K562 (cell line): Measurements from ENCODE around the gene GGPS1. TPM values are rescaled to one million over a fixed set of nuclear protein-coding genes. Genes with fewer than 3 reads are reported as not detected.
"Not testable (repeated sequence)": the region's sequence is repeated elsewhere in the genome, so short reads cannot be mapped to it uniquely, and the experiment has no call there.

Experiments
- ATAC-seq: fragments of 200-7000 bp; cut with Tn5 transposase; 3 replicates; pipeline ENCODE4 v1.9.1; 2020; ENCODE audit warnings: moderate library complexity
- BruUV-seq: library from RNA; stranded (reverse); fragments of 400-500 nt; replicated peaks from 2 replicates; lab custom pipeline; 2021; lab: Mats Ljungman, UMichigan
- CTCF ChIA-PET: fragments of 300-600 bp; formaldehyde crosslinking; extraction: SDS; loops from one replicate; lab custom pipeline; 2021; ENCODE audit warnings: low intra/inter-chr PET ratio; lab: Yijun Ruan, JAX
- POLR2A ChIA-PET: fragments of 300-600, 350-650 bp; sonication (Branson Sonifier 250); formaldehyde crosslinking; extraction: SDS; loops from one replicate; lab custom pipeline; 2021; ENCODE audit warnings: antibody characterized with exemption, inconsistent platforms; lab: Yijun Ruan, JAX
- DNase-seq, 4 experiments: peaks; one replicate each; pipeline versions ENCODE4 v3.0.0 to v3.0.0-alpha.2; 2011 to 2018; ENCODE audit warnings: low spot score in 3 of 4, mixed read lengths in 3 of 4; ENCODE audit errors: extremely low read depth in 1 of 4
- FAIRE-seq: peaks from 2 replicates; lab custom pipeline; 2011; peaks lifted over from hg19 to GRCh38; lab: Jason Lieb, UNC
- H2AFZ ChIP-seq: 2 replicates; pipeline ENCODE4 v1.6.0; 2011; ENCODE audit warnings: low read depth, low read length, control low read depth, inconsistent platforms
- H3K27ac ChIP-seq: fragments of 200-600 bp; 3 replicates; pipeline ENCODE4 v1.8.0; 2011; ENCODE audit warnings: low read depth, mild to moderate bottlenecking, control low read depth, inconsistent platforms, low read length, moderate library complexity, mixed read lengths; ENCODE audit errors: extremely low read depth
- H3K27me3 ChIP-seq, 2 experiments: fragments of 300-600 bp in 1 of 2; 2 replicates in 1 of 2; 3 replicates in 1 of 2; pipeline versions ENCODE4 v1.6.0 to v1.8.0; 2011; ENCODE audit warnings: inconsistent platforms in 2 of 2, low read length in 2 of 2, mild to moderate bottlenecking in 1 of 2, mixed read lengths in 1 of 2, moderate library complexity in 1 of 2; ENCODE audit not compliant: control insufficient read depth in 2 of 2, insufficient read depth in 2 of 2
- H3K36me3 ChIP-seq: fragments of 300-600 bp; 3 replicates; pipeline ENCODE4 v1.8.0; 2011; ENCODE audit warnings: mild to moderate bottlenecking, low read length, inconsistent platforms; ENCODE audit not compliant: control insufficient read depth, insufficient read depth
- H3K4me1 ChIP-seq, 2 experiments: fragments of 200-600 bp in 1 of 2; replicated peaks in 1 of 2; 2 replicates in 1 of 2; 3 replicates in 1 of 2; pipeline versions ENCODE4 v1.5.1 to v1.8.0; 2011; ENCODE audit warnings: inconsistent platforms in 2 of 2, low read length in 2 of 2, mild to moderate bottlenecking in 1 of 2, mixed read lengths in 1 of 2, moderate library complexity in 1 of 2; ENCODE audit not compliant: control insufficient read depth in 2 of 2, insufficient read depth in 2 of 2
- H3K4me2 ChIP-seq: 2 replicates; pipeline ENCODE4 v1.6.1; 2011; ENCODE audit warnings: low read length, control low read depth, inconsistent platforms, mixed read lengths; ENCODE audit not compliant: insufficient read depth
- H3K4me3 ChIP-seq: fragments of 200-600 bp; sonication (generic), shearing (Covaris generic); 2 replicates; pipeline ENCODE4 v1.5.1; 2016; ENCODE audit warnings: control low read depth, inconsistent platforms
- H3K79me2 ChIP-seq: fragments of 200-600 bp; 3 replicates; pipeline ENCODE4 v1.8.0; 2011; ENCODE audit warnings: low read length, inconsistent platforms; ENCODE audit not compliant: control insufficient read depth, insufficient read depth
- H3K9ac ChIP-seq, 2 experiments: 2 replicates each; pipeline versions ENCODE4 v1.6.0 to v1.6.1; 2011; ENCODE audit warnings: low read depth in 2 of 2, low read length in 2 of 2, control low read depth in 1 of 2, inconsistent platforms in 1 of 2, mild to moderate bottlenecking in 1 of 2, mixed read lengths in 1 of 2; ENCODE audit not compliant: insufficient read depth in 1 of 2
- H3K9me1 ChIP-seq: one replicate; pipeline ENCODE4 v1.6.0; 2011; ENCODE audit warnings: inconsistent platforms, mild to moderate bottlenecking, low read length, moderate library complexity; ENCODE audit not compliant: control insufficient read depth, insufficient read depth
- H3K9me3 ChIP-seq: replicated peaks from 2 replicates; pipeline ENCODE4 v1.5.1; 2011; ENCODE audit warnings: low read depth, low read length, inconsistent platforms; ENCODE audit not compliant: control insufficient read depth, insufficient read depth
- H4K20me1 ChIP-seq: replicated peaks from 2 replicates; pipeline ENCODE4 v1.6.1; 2011; ENCODE audit warnings: low read length, inconsistent platforms, mixed read lengths; ENCODE audit not compliant: control insufficient read depth, insufficient read depth
- ESRRA ChIP-seq: fragments of 450-650 bp; IDR thresholded peaks from 2 replicates; pipeline ENCODE4 v1.6.1; 2014; ENCODE audit warnings: low read depth, mild to moderate bottlenecking, moderate library complexity, borderline replicate concordance
- GATA2 ChIP-seq: sonication (generic); formaldehyde crosslinking; IDR thresholded peaks from 2 replicates; pipeline ENCODE4 v1.4.0; 2020; ENCODE audit warnings: mild to moderate bottlenecking, missing genetic modification reagents
- NFIX ChIP-seq: fragments of 250-450 bp; sonication (Bioruptor Pico); IDR thresholded peaks from 2 replicates; pipeline ENCODE4 v1.4.0; 2020; ENCODE audit warnings: low read depth, mild to moderate bottlenecking, moderate library complexity
- ZC3H11A ChIP-seq: IDR thresholded peaks from 2 replicates; pipeline ENCODE4 v1.6.1; 2012; ENCODE audit warnings: low read depth, low read length, improper control_type of control experiment
- ZNF551 ChIP-seq: fragments of 250-450 bp; sonication (Bioruptor Pico); IDR thresholded peaks from 2 replicates; pipeline ENCODE4 v1.5.0; 2021; ENCODE audit warnings: mild to moderate bottlenecking, moderate library complexity
- ZNF561 ChIP-seq: fragments of 450-650 bp; formaldehyde crosslinking; conservative IDR thresholded peaks from 2 replicates; pipeline ENCODE4 v1.4.0; 2020; ENCODE audit warnings: mild to moderate bottlenecking, moderate library complexity
- WGBS: fragments of 100-300 bp; shearing (Covaris generic); methylation state at CpG from one replicate; pipeline ENCODE4 v1.1.6; 2016; ENCODE audit warnings: low coverage, mixed read lengths; ENCODE audit not compliant: insufficient coverage; ENCODE audit errors: missing lambda C conversion rate; 5-methylcytosine and 5-hydroxymethylcytosine counted together
- in situ Hi-C: fragments of 300-500 bp; cut with MboI; formaldehyde crosslinking; loops from 4 replicates; pipeline ENCODE4 v1.15.0; 2018; ENCODE audit warnings: inconsistent platforms, mixed read lengths
- intact Hi-C: fragments of 100-400 bp; cut with micrococcal nuclease; formaldehyde crosslinking; loops from 2 replicates; pipeline ENCODE4 v1.14.2; 2022
- polyA plus RNA-seq, 8 experiments: library from polyadenylated mRNA; depleted of rRNA in 4 of 8; stranded (reverse) in 5 of 8; unstranded in 3 of 8; fragments of >200 nt; fragmentation: Nextera tagmentation in 2 of 8; fragmentation: Illumina TruSeq in 1 of 8; extraction: Ambion mirVana in 2 of 8; extraction: Trizol in 1 of 8; gene quantifications; 2 replicates each; pipeline versions ENCODE4 v1.2.1 to v1.2.3, GENCODE V29; 2011 to 2014; ENCODE audit warnings: inconsistent platforms in 1 of 8, missing spikeins in 1 of 8
- total RNA-seq, 7 experiments: library from RNA; depleted of rRNA in 6 of 7; stranded (reverse); fragments of >200 nt in 6 of 7; fragmentation: Illumina TruSeq in 2 of 7; extraction: Trizol in 2 of 7; gene quantifications; 2 replicates each; pipeline versions ENCODE4 v1.2.1 to v1.2.3, GENCODE V29; 2011 to 2021; ENCODE audit warnings: low replicate concordance in 1 of 7
- TF ChIP-seq, protein P1 (sequence below): IDR thresholded peaks from 3 replicates; pipeline ENCODE4 v1.6.1; 2011; ENCODE audit warnings: borderline replicate concordance, mild to moderate bottlenecking, moderate library complexity; ENCODE audit not compliant: insufficient read length; ENCODE audit errors: extremely low read depth
- TF ChIP-seq, protein P2 (sequence below), 3 experiments: fragments of 200-800 bp in 1 of 3; fragments of 250-450 bp in 1 of 3; fragments of 450-650 bp in 1 of 3; sonication (Bioruptor Pico) in 1 of 3; sonication (Bioruptor generic) in 1 of 3; formaldehyde crosslinking in 1 of 3; IDR thresholded peaks; 2 replicates each; pipeline versions ENCODE4 v1.6.1 to v1.8.0; 2016 to 2022; ENCODE audit warnings: mild to moderate bottlenecking in 2 of 3, missing genetic modification characterization in 2 of 3, missing compliant biosample characterization in 1 of 3, moderate library complexity in 1 of 3
- TF ChIP-seq, protein P3 (sequence below): conservative IDR thresholded peaks from 2 replicates; pipeline ENCODE4 v1.6.1; 2011; ENCODE audit warnings: low read depth, mild to moderate bottlenecking, low read length; ENCODE audit not compliant: control insufficient read depth

Gene GGPS1
- total and polyA plus RNA-seq, 9 of the 15 experiments (the other 6 are each of a cell fraction or from before 2014, with no cell fraction given): 18.8 to 104 (median 56.3) TPM

DNA sequence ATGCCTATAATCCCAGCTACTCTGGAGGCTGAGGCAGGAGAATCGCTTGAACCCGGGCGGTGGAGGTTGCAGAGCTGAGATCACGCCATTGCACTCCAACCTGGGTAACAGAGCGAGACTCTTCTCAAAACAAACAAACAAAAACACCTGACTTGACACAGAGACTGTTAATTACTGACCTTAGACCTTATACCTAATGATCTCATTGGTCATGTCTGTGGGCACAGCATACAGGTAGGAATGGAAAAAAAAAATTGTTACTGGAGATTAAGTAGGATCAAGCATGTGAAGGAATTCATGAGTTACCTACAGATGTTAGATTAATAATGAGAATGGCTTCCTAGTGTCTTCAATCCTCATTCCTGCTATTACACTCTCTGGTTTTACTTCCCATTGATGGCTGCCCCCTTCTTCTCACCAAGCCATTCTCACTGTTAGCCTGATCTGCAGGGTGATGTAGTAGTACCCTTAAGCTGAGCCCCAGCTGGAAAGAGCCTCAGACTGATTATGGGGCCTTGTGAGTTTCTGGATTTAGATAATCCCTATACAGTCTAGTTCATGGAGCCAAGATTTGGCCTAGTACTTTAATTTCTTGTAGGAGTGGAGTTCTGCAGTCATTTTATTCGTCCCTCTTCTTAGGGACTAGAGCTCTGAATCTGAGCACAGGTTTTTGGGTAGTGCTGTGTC is 47.7 kb downstream of the GGPS1 start (continued):
- TF ChIP-seq, protein P1, sequence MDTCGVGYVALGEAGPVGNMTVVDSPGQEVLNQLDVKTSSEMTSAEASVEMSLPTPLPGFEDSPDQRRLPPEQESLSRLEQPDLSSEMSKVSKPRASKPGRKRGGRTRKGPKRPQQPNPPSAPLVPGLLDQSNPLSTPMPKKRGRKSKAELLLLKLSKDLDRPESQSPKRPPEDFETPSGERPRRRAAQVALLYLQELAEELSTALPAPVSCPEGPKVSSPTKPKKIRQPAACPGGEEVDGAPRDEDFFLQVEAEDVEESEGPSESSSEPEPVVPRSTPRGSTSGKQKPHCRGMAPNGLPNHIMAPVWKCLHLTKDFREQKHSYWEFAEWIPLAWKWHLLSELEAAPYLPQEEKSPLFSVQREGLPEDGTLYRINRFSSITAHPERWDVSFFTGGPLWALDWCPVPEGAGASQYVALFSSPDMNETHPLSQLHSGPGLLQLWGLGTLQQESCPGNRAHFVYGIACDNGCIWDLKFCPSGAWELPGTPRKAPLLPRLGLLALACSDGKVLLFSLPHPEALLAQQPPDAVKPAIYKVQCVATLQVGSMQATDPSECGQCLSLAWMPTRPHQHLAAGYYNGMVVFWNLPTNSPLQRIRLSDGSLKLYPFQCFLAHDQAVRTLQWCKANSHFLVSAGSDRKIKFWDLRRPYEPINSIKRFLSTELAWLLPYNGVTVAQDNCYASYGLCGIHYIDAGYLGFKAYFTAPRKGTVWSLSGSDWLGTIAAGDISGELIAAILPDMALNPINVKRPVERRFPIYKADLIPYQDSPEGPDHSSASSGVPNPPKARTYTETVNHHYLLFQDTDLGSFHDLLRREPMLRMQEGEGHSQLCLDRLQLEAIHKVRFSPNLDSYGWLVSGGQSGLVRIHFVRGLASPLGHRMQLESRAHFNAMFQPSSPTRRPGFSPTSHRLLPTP: no peak
- TF ChIP-seq ZNF561 (no peak), ESRRA (no peak), GATA2 (CRISPR knock-in tag) (no peak), ZNF551 (CRISPR knock-in tag) (no peak), ZC3H11A (no peak), NFIX (no peak)
- TF ChIP-seq, protein P2, sequence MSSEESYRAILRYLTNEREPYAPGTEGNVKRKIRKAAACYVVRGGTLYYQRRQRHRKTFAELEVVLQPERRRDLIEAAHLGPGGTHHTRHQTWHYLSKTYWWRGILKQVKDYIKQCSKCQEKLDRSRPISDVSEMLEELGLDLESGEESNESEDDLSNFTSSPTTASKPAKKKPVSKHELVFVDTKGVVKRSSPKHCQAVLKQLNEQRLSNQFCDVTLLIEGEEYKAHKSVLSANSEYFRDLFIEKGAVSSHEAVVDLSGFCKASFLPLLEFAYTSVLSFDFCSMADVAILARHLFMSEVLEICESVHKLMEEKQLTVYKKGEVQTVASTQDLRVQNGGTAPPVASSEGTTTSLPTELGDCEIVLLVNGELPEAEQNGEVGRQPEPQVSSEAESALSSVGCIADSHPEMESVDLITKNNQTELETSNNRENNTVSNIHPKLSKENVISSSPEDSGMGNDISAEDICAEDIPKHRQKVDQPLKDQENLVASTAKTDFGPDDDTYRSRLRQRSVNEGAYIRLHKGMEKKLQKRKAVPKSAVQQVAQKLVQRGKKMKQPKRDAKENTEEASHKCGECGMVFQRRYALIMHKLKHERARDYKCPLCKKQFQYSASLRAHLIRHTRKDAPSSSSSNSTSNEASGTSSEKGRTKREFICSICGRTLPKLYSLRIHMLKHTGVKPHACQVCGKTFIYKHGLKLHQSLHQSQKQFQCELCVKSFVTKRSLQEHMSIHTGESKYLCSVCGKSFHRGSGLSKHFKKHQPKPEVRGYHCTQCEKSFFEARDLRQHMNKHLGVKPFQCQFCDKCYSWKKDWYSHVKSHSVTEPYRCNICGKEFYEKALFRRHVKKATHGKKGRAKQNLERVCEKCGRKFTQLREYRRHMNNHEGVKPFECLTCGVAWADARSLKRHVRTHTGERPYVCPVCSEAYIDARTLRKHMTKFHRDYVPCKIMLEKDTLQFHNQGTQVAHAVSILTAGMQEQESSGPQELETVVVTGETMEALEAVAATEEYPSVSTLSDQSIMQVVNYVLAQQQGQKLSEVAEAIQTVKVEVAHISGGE (CRISPR knock-in tag; IDR thresholded peaks at IDR 0.05): no peak
- TF ChIP-seq, protein P3, sequence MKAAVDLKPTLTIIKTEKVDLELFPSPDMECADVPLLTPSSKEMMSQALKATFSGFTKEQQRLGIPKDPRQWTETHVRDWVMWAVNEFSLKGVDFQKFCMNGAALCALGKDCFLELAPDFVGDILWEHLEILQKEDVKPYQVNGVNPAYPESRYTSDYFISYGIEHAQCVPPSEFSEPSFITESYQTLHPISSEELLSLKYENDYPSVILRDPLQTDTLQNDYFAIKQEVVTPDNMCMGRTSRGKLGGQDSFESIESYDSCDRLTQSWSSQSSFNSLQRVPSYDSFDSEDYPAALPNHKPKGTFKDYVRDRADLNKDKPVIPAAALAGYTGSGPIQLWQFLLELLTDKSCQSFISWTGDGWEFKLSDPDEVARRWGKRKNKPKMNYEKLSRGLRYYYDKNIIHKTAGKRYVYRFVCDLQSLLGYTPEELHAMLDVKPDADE: no peak

DNA sequence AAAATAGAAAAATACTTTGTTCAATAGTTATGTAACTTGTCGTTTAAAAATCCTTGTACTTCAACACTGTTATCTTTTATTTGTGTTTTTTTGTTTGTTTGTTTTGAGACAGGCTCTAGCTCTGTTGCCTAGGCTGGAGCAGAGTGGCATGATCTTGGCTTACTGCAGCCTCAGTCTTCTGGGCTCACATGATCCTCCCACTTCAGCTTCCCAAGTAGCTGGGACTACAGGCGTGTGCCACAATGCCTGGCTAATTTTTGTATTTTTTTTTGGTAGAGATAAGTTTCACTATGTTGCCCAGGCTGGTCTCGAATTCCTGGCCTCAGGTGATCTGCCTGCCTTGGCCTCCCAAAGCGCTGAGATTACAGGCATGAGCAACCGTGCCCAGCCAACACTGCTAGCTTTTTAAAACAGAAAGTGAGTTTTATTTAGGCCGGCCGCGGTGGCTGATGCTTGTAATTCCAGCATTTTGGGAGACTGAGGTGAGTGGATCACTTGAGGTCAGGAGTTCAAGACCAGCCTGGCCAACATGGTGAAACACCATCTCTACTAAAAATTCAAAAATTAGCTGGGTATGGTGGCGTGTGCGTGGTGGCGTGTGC is 49.9 kb downstream of the GGPS1 start:
- intact Hi-C loops, H4K20me1 ChIP-seq, in situ Hi-C loops, BruUV-seq, FAIRE-seq, H3K9ac ChIP-seq, H3K4me3 ChIP-seq, CTCF ChIA-PET, H3K9me1 ChIP-seq, H3K4me1 ChIP-seq, H3K4me2 ChIP-seq, H2AFZ ChIP-seq, H3K9me3 ChIP-seq, H3K27ac ChIP-seq, ATAC-seq, DNase-seq, H3K27me3 ChIP-seq: not testable (repeated sequence)
- Histone ChIP-seq H3K36me3 (peaks cover 65% of the 10 kb centered on the region), H3K79me2 (peaks cover 60% of the 10 kb centered on the region)
- WGBS: 89% methylated on average over 11 of the region's 11 CpGs
- POLR2A ChIA-PET: interaction anchor here (2.9 to 4.9 kb wide), 2 partner anchors 11 to 12 kb away, joined by 12 to 20 read pairs; partner anchors contain the start of gene TBCE
